SK-N-SH treated with all-trans-retinoic acid at 6 μM for 48 hours (cell line): ENCODE data around the gene LANCL2.

Experiments
- ATAC-seq: fragments of 200-7000 bp; cut with Tn5 transposase; 3 replicates; pipeline ENCODE4 v1.9.1; 2020; ENCODE audit warnings: mild to moderate bottlenecking, moderate library complexity
- ARNTL ChIP-seq: fragments of 450-650 bp; formaldehyde crosslinking; IDR thresholded peaks from 2 replicates; pipeline ENCODE4 v1.5.0; 2020; ENCODE audit warnings: low read depth, mild to moderate bottlenecking, moderate library complexity, borderline replicate concordance
- BACH2 ChIP-seq: fragments of 250-450 bp; sonication (Bioruptor Pico); IDR thresholded peaks from 2 replicates; pipeline ENCODE4 v1.9.0; 2021; ENCODE audit warnings: mild to moderate bottlenecking, borderline replicate concordance
- CREB5 ChIP-seq: fragments of 250-450 bp; sonication (Bioruptor Pico); IDR thresholded peaks from 2 replicates; pipeline ENCODE4 v1.5.1; 2020; ENCODE audit warnings: low read depth, mild to moderate bottlenecking, moderate library complexity
- CSDC2 ChIP-seq: fragments of 250-450 bp; sonication (Bioruptor Pico); IDR thresholded peaks from 2 replicates; pipeline ENCODE4 v1.5.0; 2020; ENCODE audit warnings: mild to moderate bottlenecking, moderate library complexity
- CSRNP3 ChIP-seq: fragments of 250-450 bp; sonication (Bioruptor Pico); IDR thresholded peaks from 2 replicates; pipeline ENCODE4 v1.5.1; 2021; ENCODE audit warnings: mild to moderate bottlenecking, moderate library complexity
- ESRRG ChIP-seq: fragments of 250-450 bp; sonication (Bioruptor Pico); IDR thresholded peaks from 2 replicates; pipeline ENCODE4 v1.6.1; 2021; ENCODE audit warnings: mild to moderate bottlenecking
- GLIS3 ChIP-seq: fragments of 250-450 bp; sonication (Bioruptor Pico); IDR thresholded peaks from 2 replicates; pipeline ENCODE4 v1.5.0; 2020; ENCODE audit warnings: mild to moderate bottlenecking, moderate library complexity
- ISL1 ChIP-seq: fragments of 250-450 bp; sonication (Bioruptor Pico); IDR thresholded peaks from 2 replicates; pipeline ENCODE4 v2.1.2; 2022; ENCODE audit warnings: mild to moderate bottlenecking, moderate library complexity
- OSR1 ChIP-seq: fragments of 250-450 bp; sonication (Bioruptor Pico); IDR thresholded peaks from 2 replicates; pipeline ENCODE4 v1.8.0; 2022; ENCODE audit warnings: moderate library complexity, mild to moderate bottlenecking, inconsistent platforms
- PPARA ChIP-seq: fragments of 250-450 bp; sonication (Bioruptor Pico); IDR thresholded peaks from 2 replicates; pipeline ENCODE4 v1.5.0; 2020; ENCODE audit warnings: mild to moderate bottlenecking, borderline replicate concordance
- RARB ChIP-seq: fragments of 250-450 bp; sonication (Bioruptor Pico); IDR thresholded peaks from 2 replicates; pipeline ENCODE4 v1.8.0; 2021; ENCODE audit warnings: mild to moderate bottlenecking, moderate library complexity
- SNAI2 ChIP-seq: fragments of 250-450 bp; sonication (Bioruptor Pico); IDR thresholded peaks from 2 replicates; pipeline ENCODE4 v1.5.0; 2020; ENCODE audit warnings: mild to moderate bottlenecking, moderate library complexity
- TCF4 ChIP-seq: fragments of 250-450 bp; sonication (Bioruptor Pico); IDR thresholded peaks from 2 replicates; pipeline ENCODE4 v1.8.0; 2021; ENCODE audit warnings: mild to moderate bottlenecking, moderate library complexity, borderline replicate concordance
- TOX ChIP-seq: fragments of 250-450 bp; sonication (Bioruptor Pico); IDR thresholded peaks from 2 replicates; pipeline ENCODE4 v1.8.0; 2021; ENCODE audit warnings: mild to moderate bottlenecking, moderate library complexity, borderline replicate concordance
- ZC3H10 ChIP-seq: fragments of 250-450 bp; sonication (Bioruptor Pico); IDR thresholded peaks from 2 replicates; pipeline ENCODE4 v1.5.1; 2021; ENCODE audit warnings: mild to moderate bottlenecking, moderate library complexity
- ZFP3 ChIP-seq: fragments of 250-450 bp; sonication (Bioruptor Pico); IDR thresholded peaks from 2 replicates; pipeline ENCODE4 v1.5.0; 2020; ENCODE audit warnings: mild to moderate bottlenecking, moderate library complexity
- ZFP30 ChIP-seq: fragments of 450-650 bp; formaldehyde crosslinking; IDR thresholded peaks from 2 replicates; pipeline ENCODE4 v1.5.0; 2022; ENCODE audit warnings: mild to moderate bottlenecking, moderate library complexity
- ZNF565 ChIP-seq: fragments of 450-650 bp; formaldehyde crosslinking; conservative IDR thresholded peaks from 2 replicates; pipeline ENCODE4 v1.5.0; 2020; ENCODE audit warnings: low read depth, mild to moderate bottlenecking, moderate library complexity
- ZNF8 ChIP-seq: fragments of 450-650 bp; formaldehyde crosslinking; IDR thresholded peaks from 2 replicates; pipeline ENCODE4 v1.5.0; 2020; ENCODE audit warnings: mild to moderate bottlenecking, moderate library complexity
- TF ChIP-seq, protein P1 (sequence below): fragments of 250-450 bp; sonication (Bioruptor Pico); IDR thresholded peaks from 2 replicates; pipeline ENCODE4 v1.8.0; 2020; ENCODE audit warnings: mild to moderate bottlenecking, moderate library complexity, borderline replicate concordance
- TF ChIP-seq, protein P2 (sequence below): fragments of 250-450 bp; sonication (Bioruptor Pico); IDR thresholded peaks from 2 replicates; pipeline ENCODE4 v1.8.0; 2021; ENCODE audit warnings: low read depth, mild to moderate bottlenecking, moderate library complexity, borderline replicate concordance

LANCL2 gene

DNA sequence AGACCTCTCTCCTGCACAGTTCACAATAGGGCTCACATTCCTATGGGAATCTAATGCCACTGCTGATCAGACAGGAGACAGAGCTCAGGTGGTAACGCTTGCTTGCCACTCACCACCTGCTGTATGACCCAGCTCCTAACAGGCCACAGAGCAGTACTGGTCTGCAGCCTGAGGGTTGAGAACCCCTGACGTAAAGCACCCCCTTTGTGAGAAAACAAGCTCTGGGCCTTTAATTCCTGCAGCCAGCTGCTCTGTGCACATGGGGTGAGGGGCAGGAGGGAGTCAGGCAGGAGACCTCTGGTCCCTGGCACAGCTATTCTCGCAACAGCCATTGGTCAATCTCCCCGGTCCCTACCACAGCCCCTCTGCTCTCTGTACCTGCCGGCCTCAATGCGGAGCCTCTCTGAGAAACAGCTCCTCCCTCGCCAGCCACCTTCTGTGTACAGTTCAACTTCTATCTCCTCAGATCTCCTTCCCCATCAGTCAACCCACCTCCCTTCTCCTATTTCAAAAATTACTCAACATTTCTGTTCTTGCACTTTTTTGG lies 102.0 kb downstream of the LANCL2 start:
- ATAC-seq = no peak
- TF ChIP-seq ZC3H10 (CRISPR knock-in tag) (no peak), ESRRG (CRISPR knock-in tag) (no peak), ISL1 (CRISPR knock-in tag) (no peak)

GRCh38 chr7:55468495-55468894 lies 103.4 kb downstream of the LANCL2 start:
- TF ChIP-seq TCF4 (CRISPR knock-in tag) (no peak), SNAI2 (CRISPR knock-in tag) (no peak), ZNF8 (CRISPR knock-in tag) (no peak), BACH2 (no peak), OSR1 (no peak)
- no peak for ATAC-seq

- TF ChIP-seq RARB (no peak), ZFP30 (CRISPR knock-in tag) (no peak), ARNTL (no peak), SNAI2 (CRISPR knock-in tag) (no peak), CREB5 (CRISPR knock-in tag) (no peak), ESRRG (CRISPR knock-in tag) (no peak)
- TF ChIP-seq, protein P1, sequence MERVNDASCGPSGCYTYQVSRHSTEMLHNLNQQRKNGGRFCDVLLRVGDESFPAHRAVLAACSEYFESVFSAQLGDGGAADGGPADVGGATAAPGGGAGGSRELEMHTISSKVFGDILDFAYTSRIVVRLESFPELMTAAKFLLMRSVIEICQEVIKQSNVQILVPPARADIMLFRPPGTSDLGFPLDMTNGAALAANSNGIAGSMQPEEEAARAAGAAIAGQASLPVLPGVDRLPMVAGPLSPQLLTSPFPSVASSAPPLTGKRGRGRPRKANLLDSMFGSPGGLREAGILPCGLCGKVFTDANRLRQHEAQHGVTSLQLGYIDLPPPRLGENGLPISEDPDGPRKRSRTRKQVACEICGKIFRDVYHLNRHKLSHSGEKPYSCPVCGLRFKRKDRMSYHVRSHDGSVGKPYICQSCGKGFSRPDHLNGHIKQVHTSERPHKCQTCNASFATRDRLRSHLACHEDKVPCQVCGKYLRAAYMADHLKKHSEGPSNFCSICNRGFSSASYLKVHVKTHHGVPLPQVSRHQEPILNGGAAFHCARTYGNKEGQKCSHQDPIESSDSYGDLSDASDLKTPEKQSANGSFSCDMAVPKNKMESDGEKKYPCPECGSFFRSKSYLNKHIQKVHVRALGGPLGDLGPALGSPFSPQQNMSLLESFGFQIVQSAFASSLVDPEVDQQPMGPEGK = no peak
- TF ChIP-seq, all 23 proteins: peak for 0
- ATAC-seq = no peak
These were observed 104.1 kb downstream of the LANCL2 start for GRCh38 chr7:55469271-55469681.

- no peak for ATAC-seq
- TF ChIP-seq BACH2 = no peak
- no peak for TF ChIP-seq TOX (CRISPR knock-in tag)
- TF ChIP-seq PPARA = no peak
- TF ChIP-seq ZFP3 (CRISPR knock-in tag) = no peak
- no peak for TF ChIP-seq CSDC2
- TF ChIP-seq SNAI2 (CRISPR knock-in tag) = no peak
- TF ChIP-seq ARNTL = no peak
- TF ChIP-seq, protein P1 = no peak
- TF ChIP-seq CSRNP3 = no peak
- no peak for TF ChIP-seq ZFP30 (CRISPR knock-in tag)
- TF ChIP-seq RARB = no peak
- TF ChIP-seq GLIS3 (CRISPR knock-in tag) = no peak
- no peak for TF ChIP-seq ZNF8 (CRISPR knock-in tag)
- TF ChIP-seq, protein P2, sequence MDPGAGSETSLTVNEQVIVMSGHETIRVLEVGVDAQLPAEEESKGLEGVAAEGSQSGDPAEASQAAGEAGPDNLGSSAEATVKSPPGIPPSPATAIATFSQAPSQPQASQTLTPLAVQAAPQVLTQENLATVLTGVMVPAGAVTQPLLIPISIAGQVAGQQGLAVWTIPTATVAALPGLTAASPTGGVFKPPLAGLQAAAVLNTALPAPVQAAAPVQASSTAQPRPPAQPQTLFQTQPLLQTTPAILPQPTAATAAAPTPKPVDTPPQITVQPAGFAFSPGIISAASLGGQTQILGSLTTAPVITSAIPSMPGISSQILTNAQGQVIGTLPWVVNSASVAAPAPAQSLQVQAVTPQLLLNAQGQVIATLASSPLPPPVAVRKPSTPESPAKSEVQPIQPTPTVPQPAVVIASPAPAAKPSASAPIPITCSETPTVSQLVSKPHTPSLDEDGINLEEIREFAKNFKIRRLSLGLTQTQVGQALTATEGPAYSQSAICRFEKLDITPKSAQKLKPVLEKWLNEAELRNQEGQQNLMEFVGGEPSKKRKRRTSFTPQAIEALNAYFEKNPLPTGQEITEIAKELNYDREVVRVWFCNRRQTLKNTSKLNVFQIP (CRISPR knock-in tag) = no peak
- TF ChIP-seq ZNF565 (CRISPR knock-in tag) = no peak
These were observed 104.6 kb downstream of the LANCL2 start for GRCh38 chr7:55469721-55470120.
